NCI-H146 treated with DMSO at 0.1 percent for 48 hours (cell line): ENCODE measurements around the gene COCH.
"Not testable (repeated sequence)": the region's sequence is repeated elsewhere in the genome, so short reads cannot be mapped to it uniquely, and the experiment has no call there.

Source experiments
- DNase-seq: peaks from one replicate; lab custom pipeline; 2025; ENCODE audit not compliant: unreplicated experiment; lab: John Stamatoyannopoulos, UW

COCH gene

GRCh38 chr14:30874999-30875787 lies 834 bp downstream of the COCH start:
- DNase-seq: no peak

GRCh38 chr14:30875788-30876053 lies 1.4 kb downstream of the COCH start:
- no peak for DNase-seq

GRCh38 chr14:30876692-30877091 lies 2.3 kb downstream of the COCH start:
- no peak for DNase-seq

GRCh38 chr14:30882431-30882830 lies 8.1 kb downstream of the COCH start:
- no peak for DNase-seq

GRCh38 chr14:30883508-30884294 lies 9.3 kb downstream of the COCH start:
- no peak for DNase-seq

- no peak for DNase-seq
Measured at GRCh38 chr14:30884901-30885300, 10.5 kb downstream of the COCH start.

- no peak for DNase-seq
Measured at GRCh38 chr14:30885840-30886740, 11.7 kb downstream of the COCH start.

- DNase-seq: no peak
Measured at GRCh38 chr14:30888480-30889243, 14.3 kb downstream of the COCH start.

- no peak for DNase-seq
Measured at GRCh38 chr14:30889244-30889594, 14.9 kb downstream of the COCH start.

- DNase-seq: no peak
Measured at GRCh38 chr14:30893819-30894218, 19.5 kb downstream of the COCH start.

GRCh38 chr14:30894923-30895515 lies 20.7 kb downstream of the COCH start:
- DNase-seq: no peak

GRCh38 chr14:30896435-30896834 lies 22.1 kb downstream of the COCH start:
- no peak for DNase-seq

- DNase-seq: not testable (repeated sequence)
Measured at GRCh38 chr14:30897121-30897520, 22.8 kb downstream of the COCH start.

- no peak for DNase-seq
Measured at GRCh38 chr14:30903285-30904124, 29.1 kb downstream of the COCH start.

- DNase-seq: no peak
Measured at GRCh38 chr14:30906752-30907658, 32.6 kb downstream of the COCH start.

- DNase-seq: no peak
Measured at GRCh38 chr14:30907659-30908057, 33.3 kb downstream of the COCH start.

- DNase-seq: no peak
Measured at GRCh38 chr14:30908826-30909225, 34.5 kb downstream of the COCH start.

- DNase-seq: no peak
Measured at GRCh38 chr14:30914812-30915211, 40.5 kb downstream of the COCH start.

GRCh38 chr14:30915596-30915995 lies 41.2 kb downstream of the COCH start:
- no peak for DNase-seq
